ENCODE data around the gene TRMT6.

TRMT6 gene

GRCh38 chr20:5893621-5894020, 56.7 kb downstream of the TRMT6 start:
- no peak for DNase-seq

- DNase-seq, result no peak
Measured at GRCh38 chr20:5893052-5893451, 57.3 kb downstream of the TRMT6 start.

GRCh38 chr20:5890773-5891441, 59.4 kb downstream of the TRMT6 start:
- no peak for DNase-seq

- DNase-seq, result no peak
Measured at GRCh38 chr20:5888041-5888440, 62.3 kb downstream of the TRMT6 start.

- DNase-seq, result no peak
Measured at GRCh38 chr20:5887386-5887785, 62.9 kb downstream of the TRMT6 start.

Measured in eye (tissue), 1 donor.